HCT116 (cell line): Measurements from ENCODE around the gene ALK. TPM values are rescaled to one million over a fixed set of nuclear protein-coding genes. Genes with fewer than 3 reads are reported as not detected.

ENCODE experiments used
- ATAC-seq: fragments of 200-7000 bp; cut with Tn5 transposase; 2 replicates; pipeline ENCODE4 v1.9.1; 2020; ENCODE audit warnings: mild to moderate bottlenecking, moderate library complexity
- BruUV-seq: library from RNA; stranded (reverse); fragments of 400-500 nt; replicated peaks from 2 replicates; lab custom pipeline; 2021; lab: Mats Ljungman, UMichigan
- CTCF ChIA-PET: fragments of 300-600 bp; sonication (Branson Sonifier 250); formaldehyde crosslinking; loops from one replicate; lab custom pipeline; 2021; ENCODE audit warnings: antibody characterized with exemption; lab: Charles Lee
- POLR2A ChIA-PET: fragments of 300-600, 350-600 bp; sonication (Branson Sonifier 250); formaldehyde crosslinking; loops from one replicate; lab custom pipeline; 2021; ENCODE audit warnings: antibody characterized with exemption; lab: Charles Lee
- RAD21 ChIA-PET, 2 experiments: fragments of 300-600 bp; sonication (Branson Sonifier 250); formaldehyde crosslinking; loops; one replicate each; lab custom pipeline; 2023; ENCODE audit warnings: low total read pairs in 2 of 2; ENCODE audit not compliant: uncharacterized antibody in 2 of 2, unreplicated experiment in 2 of 2, low non-redundant PET in 1 of 2; lab: Charles Lee
- DNase-seq: peaks from one replicate; pipeline ENCODE4 v3.0.0-alpha.2; 2010; ENCODE audit warnings: low read depth, low spot score
- H2AFZ ChIP-seq: fragments of 200-600 bp; shearing (Covaris generic), sonication (generic); 2 replicates; pipeline ENCODE4 v1.6.1; 2017; ENCODE audit warnings: low read depth, mixed run types, mixed read lengths, antibody characterized with exemption, low read length; ENCODE audit not compliant: poor library complexity, severe bottlenecking
- H3K27ac ChIP-seq: 2 replicates; pipeline ENCODE4 v1.5.1; 2012; ENCODE audit warnings: low read depth, low read length
- H3K27me3 ChIP-seq: fragments of 200-600 bp; sonication (generic); 2 replicates; pipeline ENCODE4 v1.6.1; 2016; ENCODE audit warnings: mixed run types, low read length, mixed read lengths; ENCODE audit not compliant: insufficient read depth
- H3K36me3 ChIP-seq, 2 experiments: fragments of 200-500 bp in 1 of 2; fragments of 200-600 bp in 1 of 2; sonication (Bioruptor generic) in 1 of 2; sonication (generic) in 1 of 2; 2 replicates each; pipeline versions ENCODE4 v1.5.1 to v1.6.1; 2014 to 2016; ENCODE audit warnings: low read length in 2 of 2, inconsistent platforms in 1 of 2, mixed read lengths in 1 of 2, mixed run types in 1 of 2; ENCODE audit not compliant: insufficient read depth in 2 of 2, control insufficient read depth in 1 of 2
- H3K4me1 ChIP-seq, 2 experiments: fragments of 200-600 bp in 1 of 2; sonication (generic) in 1 of 2; 2 replicates each; pipeline versions ENCODE4 v1.5.1 to v1.6.1; 2012 to 2017; ENCODE audit warnings: low read length in 2 of 2, inconsistent platforms in 1 of 2, mild to moderate bottlenecking in 1 of 2, mixed read lengths in 1 of 2, mixed run types in 1 of 2, moderate library complexity in 1 of 2; ENCODE audit not compliant: insufficient read depth in 2 of 2, control insufficient read depth in 1 of 2
- H3K4me2 ChIP-seq: fragments of 200-600 bp; sonication (generic); 2 replicates; pipeline ENCODE4 v1.6.1; 2017; ENCODE audit warnings: mixed run types, low read length, mixed read lengths
- H3K4me3 ChIP-seq, 2 experiments: fragments of 200-600 bp in 1 of 2; sonication (generic) in 1 of 2; replicated peaks in 1 of 2; 2 replicates each; pipeline ENCODE4 v1.5.1; 2011 to 2016; ENCODE audit warnings: low read length in 2 of 2, control low read depth in 1 of 2, low read depth in 1 of 2, mild to moderate bottlenecking in 1 of 2, mixed read lengths in 1 of 2, mixed run types in 1 of 2
- H3K79me2 ChIP-seq: fragments of 200-600 bp; sonication (generic); 2 replicates; pipeline ENCODE4 v1.6.1; 2017; ENCODE audit warnings: mild to moderate bottlenecking, mixed run types, low read length, moderate library complexity, mixed read lengths; ENCODE audit not compliant: insufficient read depth
- H3K9ac ChIP-seq: fragments of 200-600 bp; sonication (generic); 2 replicates; pipeline ENCODE4 v1.6.1; 2016; ENCODE audit warnings: low read length, mixed read lengths
- H3K9me2 ChIP-seq: fragments of 200-600 bp; sonication (generic), shearing (Covaris generic); 2 replicates; pipeline ENCODE4 v1.6.1; 2017; ENCODE audit warnings: mixed run types, mild to moderate bottlenecking, moderate library complexity; ENCODE audit not compliant: insufficient read depth
- H3K9me3 ChIP-seq, 2 experiments: fragments of 200-500 bp in 1 of 2; fragments of 200-600 bp in 1 of 2; sonication (Bioruptor generic) in 1 of 2; sonication (generic) in 1 of 2; 2 replicates each; pipeline ENCODE4 v1.6.1; 2014 to 2017; ENCODE audit warnings: low read length in 2 of 2, mixed read lengths in 2 of 2, inconsistent platforms in 1 of 2, low read depth in 1 of 2, mild to moderate bottlenecking in 1 of 2, mixed run types in 1 of 2, moderate library complexity in 1 of 2; ENCODE audit not compliant: control insufficient read depth in 1 of 2, insufficient read depth in 1 of 2
- H4K20me1 ChIP-seq: fragments of 200-600 bp; sonication (generic), shearing (Covaris generic); 2 replicates; pipeline ENCODE4 v1.6.1; 2017; ENCODE audit warnings: mixed run types, mild to moderate bottlenecking, moderate library complexity; ENCODE audit not compliant: insufficient read depth
- POLR2AphosphoS5 ChIP-seq: IDR thresholded peaks from 2 replicates; pipeline ENCODE4 v1.6.1; 2011; ENCODE audit warnings: mild to moderate bottlenecking, low read depth, low read length, moderate library complexity
- intact Hi-C: fragments of 100-400 bp; cut with micrococcal nuclease; formaldehyde crosslinking; loops from 2 replicates; pipeline ENCODE4 v1.10.0; 2022
- total RNA-seq: library from RNA; stranded (reverse); gene quantifications from one replicate; pipeline ENCODE4 v1.2.1, GENCODE V29; 2021; ENCODE audit not compliant: unreplicated experiment
- TF ChIP-seq, protein P1 (sequence below): IDR thresholded peaks from 2 replicates; pipeline ENCODE4 v1.6.1; 2012; ENCODE audit warnings: low read depth

Gene ALK
- total RNA-seq, 1 experiment from 2014 or later: not detected

DNA sequence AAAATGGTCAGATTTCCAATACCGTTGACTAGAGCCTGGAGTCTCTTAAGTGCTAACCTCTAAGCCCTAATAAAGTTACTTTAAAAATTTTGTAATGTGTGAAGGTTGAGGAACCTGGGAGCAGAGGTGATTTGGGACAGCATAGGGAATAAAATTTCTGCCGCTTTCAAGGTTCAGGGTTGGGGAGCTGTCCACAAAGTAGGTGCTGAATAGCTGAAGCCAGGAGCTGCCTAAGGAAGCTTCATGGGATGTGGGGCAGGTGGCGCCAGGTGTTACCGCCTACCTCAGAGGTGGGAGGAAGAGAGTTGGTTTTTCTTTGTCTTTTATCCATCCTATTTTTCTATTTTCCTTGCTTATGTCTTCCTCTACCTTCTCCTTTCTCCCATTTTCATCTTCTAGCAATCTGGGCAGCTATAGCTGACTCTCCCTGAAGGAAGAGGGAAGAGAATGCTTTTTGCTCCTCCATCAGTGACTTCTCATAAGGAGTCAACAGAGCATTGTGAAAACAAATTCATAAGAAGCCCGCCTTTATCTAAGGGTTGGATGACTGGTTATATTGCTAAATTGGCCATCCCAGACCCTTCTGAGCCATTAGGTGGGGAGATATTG, 627.5 kb downstream of the ALK start:
- Histone ChIP-seq H3K9ac (no peak overlapping the region), H3K79me2 (no peaks in the 10 kb centered on the region), H3K27ac (no peak overlapping the region), H3K27me3 (peaks cover 80% of the 10 kb centered on the region), H3K36me3 (no peaks in the 10 kb centered on the region), H3K4me1 (no peaks in the 10 kb centered on the region), H3K4me3 (no peak overlapping the region), H3K9me2 (no peaks in the 10 kb centered on the region), H2AFZ (no peak overlapping the region), H3K4me2 (no peak overlapping the region), H3K9me3 (no peaks in the 10 kb centered on the region), H4K20me1 (no peaks in the 10 kb centered on the region)
- RAD21 ChIA-PET: interaction anchor here in 1 of 2 experiments (0.5 kb wide), 1 partner anchor 509 kb away, joined by 3 read pairs; no protein-coding TSS in a partner anchor
- intact Hi-C loops: loop anchor here (10.0 kb wide), 1 partner anchor 721 kb away; no protein-coding TSS in a partner anchor
- ATAC-seq (peak; percentile 74), DNase-seq (peak; percentile 16)
- CTCF ChIA-PET: interaction anchor here (1.0 kb wide), 1 partner anchor 15 kb away, joined by 4 read pairs; no protein-coding TSS in a partner anchor
- POLR2A ChIA-PET: no interaction called here
- no TSS peak for BruUV-seq
- TF ChIP-seq, protein P1, sequence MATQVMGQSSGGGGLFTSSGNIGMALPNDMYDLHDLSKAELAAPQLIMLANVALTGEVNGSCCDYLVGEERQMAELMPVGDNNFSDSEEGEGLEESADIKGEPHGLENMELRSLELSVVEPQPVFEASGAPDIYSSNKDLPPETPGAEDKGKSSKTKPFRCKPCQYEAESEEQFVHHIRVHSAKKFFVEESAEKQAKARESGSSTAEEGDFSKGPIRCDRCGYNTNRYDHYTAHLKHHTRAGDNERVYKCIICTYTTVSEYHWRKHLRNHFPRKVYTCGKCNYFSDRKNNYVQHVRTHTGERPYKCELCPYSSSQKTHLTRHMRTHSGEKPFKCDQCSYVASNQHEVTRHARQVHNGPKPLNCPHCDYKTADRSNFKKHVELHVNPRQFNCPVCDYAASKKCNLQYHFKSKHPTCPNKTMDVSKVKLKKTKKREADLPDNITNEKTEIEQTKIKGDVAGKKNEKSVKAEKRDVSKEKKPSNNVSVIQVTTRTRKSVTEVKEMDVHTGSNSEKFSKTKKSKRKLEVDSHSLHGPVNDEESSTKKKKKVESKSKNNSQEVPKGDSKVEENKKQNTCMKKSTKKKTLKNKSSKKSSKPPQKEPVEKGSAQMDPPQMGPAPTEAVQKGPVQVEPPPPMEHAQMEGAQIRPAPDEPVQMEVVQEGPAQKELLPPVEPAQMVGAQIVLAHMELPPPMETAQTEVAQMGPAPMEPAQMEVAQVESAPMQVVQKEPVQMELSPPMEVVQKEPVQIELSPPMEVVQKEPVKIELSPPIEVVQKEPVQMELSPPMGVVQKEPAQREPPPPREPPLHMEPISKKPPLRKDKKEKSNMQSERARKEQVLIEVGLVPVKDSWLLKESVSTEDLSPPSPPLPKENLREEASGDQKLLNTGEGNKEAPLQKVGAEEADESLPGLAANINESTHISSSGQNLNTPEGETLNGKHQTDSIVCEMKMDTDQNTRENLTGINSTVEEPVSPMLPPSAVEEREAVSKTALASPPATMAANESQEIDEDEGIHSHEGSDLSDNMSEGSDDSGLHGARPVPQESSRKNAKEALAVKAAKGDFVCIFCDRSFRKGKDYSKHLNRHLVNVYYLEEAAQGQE: peak; percentile 92
- no peak for TF ChIP-seq POLR2AphosphoS5
